Measurements from ENCODE around the gene PPP2CA.
"Not testable (repeated sequence)": the region's sequence is repeated elsewhere in the genome, so short reads cannot be mapped to it uniquely, and the experiment has no call there.

PPP2CA gene

DNA sequence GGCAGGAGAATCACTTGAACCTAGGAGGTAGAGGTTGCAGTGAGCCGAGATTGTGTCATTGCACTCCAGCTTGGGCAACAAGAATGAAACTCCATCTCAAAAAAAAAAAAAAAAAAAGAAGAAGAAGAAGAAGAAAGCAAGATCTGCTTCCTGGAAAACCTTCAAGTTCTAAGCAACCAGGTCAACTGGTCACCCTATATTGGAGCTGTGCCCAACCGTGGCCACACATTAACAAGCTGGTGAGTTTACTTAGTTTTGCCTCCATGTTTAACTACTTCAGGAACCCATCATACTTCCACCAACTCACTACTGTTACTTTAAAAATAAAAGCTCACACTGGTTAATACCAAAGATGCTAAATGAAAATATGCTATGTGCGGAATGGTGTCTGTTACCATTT, 36.8 kb downstream of the PPP2CA start:
- no peak for DNase-seq (ENCODE audit: low spot score)

DNA sequence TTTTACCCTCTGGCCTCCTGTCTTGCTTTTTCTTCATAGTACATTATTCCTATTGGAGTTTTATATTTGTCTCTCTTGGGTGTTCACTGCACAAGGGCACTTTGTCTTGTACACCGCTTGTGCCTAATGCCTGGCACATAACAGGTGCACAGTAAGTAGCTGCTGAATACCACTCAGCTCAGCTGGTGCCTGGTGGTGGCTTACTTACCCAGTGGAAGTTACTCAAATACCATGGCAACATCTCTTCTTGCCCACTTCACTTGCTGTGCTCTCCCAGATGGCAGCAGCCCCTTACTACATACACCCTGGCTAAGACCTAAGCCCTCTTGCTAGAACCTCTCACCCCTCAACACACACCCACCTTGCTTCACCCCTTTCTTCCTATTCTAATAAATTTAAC, 37.8 kb downstream of the PPP2CA start:
- no peak for DNase-seq (ENCODE audit: low spot score)

DNA sequence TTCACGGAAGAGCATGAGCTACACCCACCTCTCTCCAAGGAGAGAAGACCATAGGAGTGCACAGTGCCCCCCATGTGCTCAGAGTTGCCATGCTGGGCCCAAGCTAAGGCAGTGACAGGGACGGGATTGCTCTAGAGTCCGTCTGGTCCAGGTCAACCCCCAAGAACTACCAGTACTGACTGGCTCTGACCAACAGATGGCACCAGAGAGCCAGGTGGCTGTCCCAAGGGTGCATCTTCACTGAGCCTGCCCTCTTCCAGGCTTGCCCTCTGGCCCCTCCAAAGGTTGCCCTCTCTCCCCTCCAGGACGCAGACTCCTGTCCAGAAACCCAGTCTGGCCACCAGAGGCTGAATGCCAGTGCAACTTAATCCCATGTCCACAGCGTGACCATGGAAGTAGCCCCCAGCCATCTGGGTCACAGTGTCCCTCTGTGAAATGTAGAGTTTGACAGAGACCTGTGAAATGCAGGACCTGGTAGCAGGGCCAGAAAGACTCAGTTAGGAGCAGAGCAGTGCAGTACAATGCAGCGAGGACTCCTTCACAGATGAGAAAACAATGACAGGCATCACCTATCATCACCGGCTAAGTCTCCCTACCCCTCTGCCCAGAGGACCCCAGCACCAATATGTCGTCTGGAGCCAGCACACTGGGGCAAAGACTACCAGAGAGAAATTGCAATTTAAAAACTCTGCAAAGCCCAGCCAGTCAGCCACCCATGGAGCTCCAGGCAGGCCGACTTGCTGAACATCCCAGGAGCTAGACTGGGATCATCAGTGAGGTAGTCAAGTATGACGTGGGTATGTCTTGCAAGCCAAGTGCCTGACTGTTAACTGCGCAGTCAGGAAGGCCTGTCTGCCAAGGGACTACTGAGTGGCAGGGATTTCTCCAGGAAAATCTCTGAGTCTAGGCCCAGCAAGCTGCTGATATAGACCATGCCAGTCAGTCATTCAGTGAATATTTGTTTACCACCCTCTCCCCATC, 41.4 kb downstream of the PPP2CA start:
- peak; percentile 84 for DNase-seq (ENCODE audit: low spot score)

DNA sequence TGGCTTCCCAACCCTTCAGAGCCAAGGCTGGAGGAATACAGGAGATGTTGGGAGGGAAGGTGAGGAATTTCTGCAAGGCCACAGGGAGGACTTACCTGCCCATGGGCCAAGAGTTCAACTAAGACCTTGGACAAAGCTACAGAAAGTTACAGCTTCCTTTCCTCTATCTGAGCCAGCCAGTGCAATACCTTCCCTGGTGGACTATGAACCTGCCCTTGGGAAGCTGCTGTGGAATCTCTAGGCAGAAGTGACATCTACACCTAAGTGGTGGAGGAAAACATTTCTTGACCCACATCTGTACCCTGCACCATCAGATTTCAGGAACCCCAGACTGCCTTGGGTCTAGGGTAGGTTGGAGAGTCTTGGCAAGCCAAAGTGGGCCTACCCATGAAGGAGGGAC, 42.4 kb downstream of the PPP2CA start:
- no peak for DNase-seq (ENCODE audit: low spot score)

- no peak for DNase-seq (ENCODE audit: low spot score)
Measured at GRCh38 chr5:134178096-134178419, 47.8 kb downstream of the PPP2CA start.

- DNase-seq (ENCODE audit: low spot score) = peak; percentile 30
Measured at GRCh38 chr5:134177369-134178095, 48.3 kb downstream of the PPP2CA start.

DNA sequence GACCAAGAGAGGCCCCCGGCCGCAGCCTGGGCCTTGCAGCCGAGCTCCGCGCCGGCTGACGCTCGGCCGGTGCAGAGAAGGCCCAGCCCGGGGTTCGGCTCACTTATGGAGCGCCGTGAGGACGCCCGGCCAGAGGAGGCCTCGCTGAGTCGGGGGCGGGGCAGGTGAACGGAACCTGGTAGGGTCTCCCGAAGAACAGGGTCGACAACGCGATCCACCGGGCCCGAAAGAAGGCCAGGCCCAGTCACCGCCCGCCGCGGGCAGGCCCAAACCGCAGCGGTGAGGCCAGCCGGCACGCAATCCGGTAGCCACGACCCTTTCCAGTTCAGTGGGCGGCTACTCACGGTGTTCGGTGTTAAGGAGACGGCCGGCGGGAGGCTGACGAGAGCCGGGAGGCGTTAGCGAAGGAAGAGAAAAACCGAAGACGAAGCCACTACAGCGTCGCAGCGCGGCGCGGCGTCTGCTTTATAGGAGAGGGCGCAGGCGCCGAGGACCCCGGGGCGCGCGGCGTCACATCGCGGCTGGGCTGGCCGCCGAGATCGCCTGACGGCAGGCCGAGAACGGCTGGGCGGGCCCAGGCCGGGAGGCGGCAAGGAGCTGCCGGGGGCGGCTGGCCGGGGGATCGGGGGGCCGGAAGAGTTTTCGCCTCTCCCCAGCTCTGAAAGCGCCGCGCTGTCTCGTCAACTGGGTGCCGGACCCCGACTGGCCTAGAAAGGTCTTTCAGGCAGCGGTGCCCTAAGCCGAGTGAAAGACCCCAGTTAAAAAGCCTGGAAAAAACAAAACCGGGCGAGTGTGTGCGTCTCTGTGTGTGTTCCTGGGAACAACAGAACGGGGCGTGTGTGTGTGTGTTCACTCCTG, 49.1 kb downstream of the PPP2CA start, which contains the start of gene SKP1:
Gene SKP1 (minus strand): TSS at position 440 of the 858 bp plus-strand sequence. CDS start 2,928 bp downstream, outside the sequence.
- peak; percentile 96 for DNase-seq (ENCODE audit: low spot score)

- DNase-seq (ENCODE audit: low spot score) = no peak
Measured at GRCh38 chr5:134175921-134176510, 49.9 kb downstream of the PPP2CA start.

GRCh38 chr5:134174841-134175839, 50.7 kb downstream of the PPP2CA start:
- no peak for DNase-seq (ENCODE audit: low spot score)

GRCh38 chr5:134171972-134172371, 53.9 kb downstream of the PPP2CA start:
- DNase-seq (ENCODE audit: low spot score) = no peak

- DNase-seq (ENCODE audit: low spot score) = no peak
Measured at GRCh38 chr5:134162592-134162991, 63.3 kb downstream of the PPP2CA start.

GRCh38 chr5:134161513-134162395, 64.1 kb downstream of the PPP2CA start:
- DNase-seq (ENCODE audit: low spot score) = no peak

- no peak for DNase-seq (ENCODE audit: low spot score)
Measured at GRCh38 chr5:134153657-134154056, 72.2 kb downstream of the PPP2CA start.

DNA sequence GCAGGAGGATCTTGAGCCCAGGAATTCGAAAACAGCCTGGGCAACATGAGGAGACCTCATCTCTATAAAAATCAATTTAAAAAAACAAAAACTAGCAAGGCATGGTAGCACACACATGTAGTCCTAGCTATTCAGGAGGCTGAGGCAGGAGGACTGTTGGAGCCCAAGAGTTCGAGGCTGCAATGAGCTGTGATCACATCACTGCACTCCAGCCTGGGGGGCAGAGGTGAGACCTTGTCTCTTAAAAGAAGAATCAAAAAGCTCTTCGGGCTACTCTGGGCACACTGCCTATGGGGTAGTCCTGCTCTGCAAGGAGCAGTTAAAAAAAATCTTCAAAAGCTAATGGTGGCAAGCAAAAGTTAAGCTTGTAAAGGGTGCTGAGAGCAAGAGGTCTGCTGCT, 72.6 kb downstream of the PPP2CA start:
- DNase-seq (ENCODE audit: low spot score) = no peak

GRCh38 chr5:134152173-134152832, 73.6 kb downstream of the PPP2CA start:
- DNase-seq (ENCODE audit: low spot score) = not testable (repeated sequence)

DNA sequence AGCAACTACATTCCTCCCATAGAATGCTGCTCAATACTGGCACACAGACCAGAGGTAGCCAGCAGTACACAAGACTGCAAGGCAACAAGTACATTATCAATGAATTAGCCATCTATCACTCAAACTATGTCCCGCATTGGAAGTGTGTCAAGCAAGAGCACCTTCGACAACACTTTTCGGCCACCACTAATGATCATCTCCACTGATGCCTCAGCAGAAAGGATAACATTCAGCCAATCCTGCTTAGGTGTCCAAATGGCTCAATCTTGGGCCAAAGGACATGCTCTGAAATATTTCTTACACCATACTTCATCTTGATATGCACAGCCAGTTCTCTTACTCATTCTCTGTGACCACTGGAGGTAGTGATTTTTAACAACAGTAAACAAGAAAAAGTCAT, 74.2 kb downstream of the PPP2CA start:
- DNase-seq (ENCODE audit: low spot score) = no peak

- DNase-seq (ENCODE audit: low spot score) = no peak
Measured at GRCh38 chr5:134149571-134150303, 76.1 kb downstream of the PPP2CA start.

DNA sequence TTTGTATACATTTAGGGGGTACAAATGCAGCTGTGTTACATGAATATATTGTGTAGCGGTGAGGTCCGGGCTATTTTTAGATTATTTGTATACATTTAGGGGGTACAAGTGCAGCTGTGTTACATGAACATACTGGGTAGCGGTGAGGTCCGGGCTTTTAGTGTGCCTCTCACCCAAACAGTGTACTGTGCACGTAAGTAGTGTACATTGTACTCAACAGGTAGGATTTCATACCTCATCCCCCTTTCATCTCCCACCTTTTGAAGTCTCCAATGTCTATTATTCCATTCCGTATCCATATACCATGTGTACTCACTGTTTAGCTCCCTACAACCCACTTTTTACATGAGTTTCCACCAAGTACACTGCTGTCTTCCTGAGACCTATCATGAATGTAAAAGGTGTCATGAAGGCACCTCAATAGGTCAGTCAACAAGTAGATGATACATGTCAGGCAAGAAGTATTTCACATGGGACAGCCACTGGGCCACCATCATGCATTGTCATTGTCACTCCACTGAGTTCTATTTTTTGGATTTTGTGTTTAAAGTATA, 76.8 kb downstream of the PPP2CA start:
- DNase-seq (ENCODE audit: low spot score) = no peak

Measured in D341Med (cell line).